CD4-positive, alpha-beta T cell treated with Interleukin-17A for 4 hours (primary cell): ENCODE measurements around the gene CNR2.
A peak's percentile ranks its signal among the peaks of the same experiment; 100 is the strongest.
"Not testable (repeated sequence)": the region's sequence is repeated elsewhere in the genome, so short reads cannot be mapped to it uniquely, and the experiment has no call there.

Experiments used
- DNase-seq: peaks from one replicate; pipeline ENCODE4 v3.0.0-alpha.2; 2020; ENCODE audit warnings: mixed read lengths

Gene CNR2

DNA sequence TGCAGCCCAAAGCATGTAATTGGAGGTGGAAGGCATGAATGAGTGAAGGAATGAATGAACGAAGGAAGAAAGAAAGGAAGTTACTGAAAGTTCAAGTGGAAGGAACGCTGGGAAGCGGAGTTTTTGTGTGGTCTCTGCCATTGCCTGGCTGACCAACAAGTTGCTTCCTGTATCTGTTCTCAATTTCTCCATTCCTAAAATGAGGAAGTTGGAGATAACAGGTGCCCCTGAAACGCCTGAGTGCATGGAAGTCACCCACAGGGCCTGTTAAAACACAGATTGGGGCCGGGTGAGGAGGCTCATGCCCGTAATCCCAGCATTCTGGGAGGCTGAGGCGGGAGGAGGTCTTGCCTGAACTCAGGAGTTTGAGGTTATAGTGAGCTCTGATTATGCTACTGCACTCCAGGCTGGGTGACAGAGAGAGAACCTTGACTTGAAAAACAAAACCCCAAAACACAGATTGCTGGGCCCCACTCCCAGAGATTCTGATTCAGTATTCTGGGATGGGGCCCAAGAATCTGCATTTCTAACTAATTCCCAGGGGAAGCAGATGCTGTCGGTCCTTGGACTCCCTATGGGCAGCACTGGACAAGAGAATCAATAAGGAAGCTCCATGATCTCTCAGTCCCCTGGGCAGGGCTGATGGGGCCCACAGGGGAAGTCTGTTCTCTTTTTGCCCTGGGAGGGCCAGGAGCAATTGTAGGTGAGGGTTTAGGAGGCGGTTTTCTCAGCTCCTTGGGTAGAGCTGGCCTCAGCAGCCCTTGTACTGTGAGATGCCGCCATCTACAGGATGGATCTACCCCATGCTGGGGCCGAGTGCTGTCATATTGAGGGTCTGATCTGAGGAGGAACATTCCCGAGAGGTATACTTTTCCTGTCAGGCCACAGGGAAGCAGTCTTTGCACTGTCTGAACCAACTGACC, 3.3 kb upstream of the CNR2 start:
- DNase-seq: peak; percentile 58

DNA sequence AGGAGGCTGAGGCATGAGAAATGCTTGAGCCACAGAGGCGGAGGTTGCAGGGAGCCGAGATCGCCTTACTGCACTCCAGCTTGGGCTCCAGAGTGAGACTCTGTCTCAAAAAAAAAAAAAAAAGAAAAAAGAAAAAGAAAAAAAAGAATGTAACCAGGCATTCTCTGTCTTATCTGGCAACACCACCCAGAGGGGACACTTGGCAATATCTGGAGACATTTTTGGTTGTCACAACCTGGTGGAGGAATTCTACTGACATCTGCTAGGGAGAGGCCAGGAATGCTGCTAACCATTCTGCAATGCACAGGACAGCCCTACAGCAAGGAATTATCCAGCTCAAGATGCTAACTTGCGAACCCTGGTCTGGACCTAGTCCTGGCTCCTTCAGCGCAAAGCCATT, 2.3 kb upstream of the CNR2 start:
- no peak for DNase-seq

DNA sequence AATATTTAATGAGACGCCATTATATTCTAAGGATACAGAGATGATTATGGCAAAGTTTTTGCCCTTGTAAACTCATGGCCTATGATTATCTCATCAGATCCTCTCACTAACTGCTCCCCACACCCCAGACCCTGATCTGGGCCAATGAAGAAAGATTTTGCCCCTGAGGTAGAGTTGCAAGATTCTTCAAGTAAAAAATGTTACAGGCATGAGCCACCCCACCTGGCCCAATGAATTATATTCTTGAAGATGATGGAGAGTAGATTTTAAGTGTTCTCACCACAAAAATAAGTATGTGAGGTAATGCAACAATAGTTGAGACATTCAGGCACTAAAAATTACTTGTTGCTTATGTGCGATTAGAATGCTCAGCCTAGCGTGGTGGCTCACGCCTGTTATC, 1.8 kb upstream of the CNR2 start:
- no peak for DNase-seq

DNA sequence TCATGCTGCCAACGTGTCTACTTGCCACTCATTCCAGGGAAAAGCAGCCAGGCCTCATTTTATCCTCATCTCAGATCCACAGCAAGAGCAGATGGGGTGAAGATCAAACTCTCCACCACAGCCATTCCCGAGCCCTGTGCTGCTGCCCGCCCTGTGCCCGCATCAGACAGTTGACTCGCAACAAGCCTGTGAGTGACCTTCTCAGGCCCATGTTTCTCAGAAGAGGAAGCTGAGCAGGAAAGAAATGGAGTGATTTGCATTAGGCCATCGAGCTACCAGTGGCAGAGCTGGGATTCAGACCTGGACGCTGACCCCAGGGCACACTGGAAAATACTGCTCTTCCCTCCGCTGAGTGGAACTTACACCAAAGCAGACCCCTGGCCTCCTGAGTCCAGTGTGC, 1.2 kb downstream of the CNR2 start:
- DNase-seq: no peak

DNA sequence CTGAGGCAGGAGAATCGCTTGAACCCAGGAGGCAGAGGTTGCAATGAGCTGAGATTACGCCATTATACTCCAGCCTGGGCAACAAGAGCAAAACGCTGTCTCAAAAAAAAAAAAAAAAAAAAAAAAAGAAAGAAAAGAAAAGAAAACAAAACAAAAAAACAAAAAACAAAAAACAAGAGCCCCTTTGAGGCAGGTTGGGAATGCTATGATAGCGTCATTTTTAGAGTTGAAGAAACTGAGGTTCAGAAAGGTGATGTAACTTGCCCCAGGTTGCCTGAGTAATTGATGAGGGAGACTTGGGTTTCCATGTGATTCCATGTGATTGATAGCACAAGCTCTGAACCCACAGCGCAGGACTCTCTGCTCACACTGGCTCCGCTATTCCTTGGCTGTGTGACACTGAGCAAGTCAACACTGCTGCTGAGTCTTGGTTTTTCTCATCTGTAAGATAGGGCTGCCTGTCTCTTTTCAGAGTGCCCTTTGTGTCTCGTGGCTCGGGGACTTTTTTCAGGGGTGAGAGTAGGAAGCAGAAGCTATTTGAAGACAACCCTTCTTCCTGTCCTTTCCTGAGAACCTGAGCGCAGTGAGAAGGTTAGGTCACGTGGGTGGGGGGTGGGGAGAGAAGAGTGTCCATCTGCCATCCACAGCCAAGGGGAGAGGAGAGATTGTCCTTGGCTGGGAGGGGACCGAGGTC, 2.5 kb downstream of the CNR2 start:
- no peak for DNase-seq

DNA sequence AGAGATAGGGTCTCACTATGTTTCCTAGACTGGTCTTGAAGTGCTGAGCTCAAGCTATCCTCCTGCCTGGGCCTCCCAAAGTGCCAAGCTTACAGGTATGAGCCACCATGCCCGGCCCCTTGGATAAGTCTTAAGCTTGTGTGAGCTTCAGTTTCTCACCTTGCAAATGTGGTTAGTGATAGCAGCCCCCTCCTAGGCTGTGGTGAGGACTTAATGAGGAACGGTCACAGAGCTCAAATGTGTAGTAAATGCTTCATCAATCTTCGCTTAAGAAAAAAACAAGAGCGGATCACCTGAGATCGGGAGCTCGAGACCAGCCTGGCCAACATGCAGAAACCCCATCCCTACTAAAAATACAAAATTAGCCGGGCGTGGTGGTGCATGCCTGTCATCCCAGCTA, 3.0 kb downstream of the CNR2 start:
- DNase-seq: no peak

DNA sequence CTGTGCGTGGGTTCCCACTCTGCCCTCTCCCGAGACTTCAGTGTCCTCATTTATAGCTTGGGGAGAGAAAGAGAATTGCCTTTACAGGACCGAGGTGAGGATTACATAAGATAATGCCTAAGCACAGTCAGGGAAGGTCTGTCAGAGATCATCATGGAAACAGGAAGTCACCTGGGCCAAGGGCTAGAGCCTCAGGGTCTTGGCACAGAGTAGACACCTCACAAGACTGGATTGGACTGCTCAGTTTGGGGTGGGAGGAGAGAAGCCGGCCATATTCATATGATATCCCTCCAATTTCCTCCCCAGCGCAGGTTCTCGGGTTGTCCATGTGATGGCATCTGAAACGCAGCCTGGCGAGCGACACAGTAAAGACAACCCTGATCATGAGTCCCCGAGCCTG, 3.8 kb downstream of the CNR2 start:
- DNase-seq: no peak

DNA sequence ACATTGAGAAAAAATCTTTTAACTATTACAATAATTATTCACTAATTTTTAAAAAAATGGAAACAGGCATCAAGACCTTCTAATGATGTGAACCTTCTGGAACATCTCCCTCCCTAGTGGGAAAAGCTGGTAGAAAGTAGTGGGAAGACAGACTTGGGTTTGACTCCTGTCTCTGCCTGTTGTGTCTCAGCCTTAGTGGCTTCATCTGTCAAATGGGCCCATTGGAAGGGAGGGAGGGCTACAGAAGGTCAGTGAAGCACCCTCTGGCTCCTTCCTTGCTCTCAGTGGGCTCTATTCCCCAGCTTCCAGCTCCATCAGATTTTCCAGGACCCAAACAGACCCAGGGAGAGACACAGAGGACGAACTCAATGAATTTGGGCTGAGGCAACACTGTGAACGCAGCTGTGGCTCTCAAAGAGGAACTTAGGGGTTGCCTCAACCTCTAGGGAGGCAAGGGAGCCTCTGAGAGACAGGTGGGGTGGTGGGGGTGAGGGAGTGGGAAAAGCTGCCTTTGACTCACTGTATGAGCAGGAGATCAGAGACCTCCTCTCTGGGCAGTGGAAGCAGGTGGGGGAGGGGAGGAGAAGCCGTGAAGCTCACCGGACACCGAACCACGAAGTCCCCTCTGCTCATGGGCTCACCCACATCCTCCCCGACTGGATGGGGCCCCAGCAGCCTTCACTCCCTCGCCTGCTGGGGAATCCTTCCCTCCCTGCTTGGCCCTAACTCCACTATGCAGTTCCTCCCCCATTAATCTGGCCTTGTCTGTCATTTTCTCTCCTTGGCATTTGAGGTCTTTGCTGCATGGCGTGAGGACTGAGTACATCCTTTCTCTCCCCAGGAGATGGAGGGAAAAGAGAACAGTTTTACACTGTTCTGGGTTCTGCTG, 4.5 kb downstream of the CNR2 start:
- peak; percentile 21 for DNase-seq

DNA sequence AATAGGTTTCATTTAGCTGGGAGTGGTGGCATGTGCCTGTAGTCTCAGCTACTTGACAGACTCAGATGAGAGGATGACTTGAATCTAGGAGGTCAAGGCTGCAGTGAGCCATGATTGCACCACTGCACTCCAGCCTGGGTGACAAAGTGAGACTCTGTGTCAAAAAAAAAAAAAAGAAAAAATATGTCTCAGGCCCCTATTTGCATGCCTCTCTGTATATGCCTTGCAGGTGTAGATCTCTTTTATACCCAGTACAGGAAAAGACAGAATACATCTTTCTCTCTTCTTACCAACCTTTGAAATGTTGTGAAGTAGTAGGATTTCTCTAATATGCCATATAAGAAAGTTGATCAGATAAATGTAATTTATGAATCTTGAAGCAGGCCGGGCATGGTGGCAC, 6.4 kb downstream of the CNR2 start:
- no peak for DNase-seq

DNA sequence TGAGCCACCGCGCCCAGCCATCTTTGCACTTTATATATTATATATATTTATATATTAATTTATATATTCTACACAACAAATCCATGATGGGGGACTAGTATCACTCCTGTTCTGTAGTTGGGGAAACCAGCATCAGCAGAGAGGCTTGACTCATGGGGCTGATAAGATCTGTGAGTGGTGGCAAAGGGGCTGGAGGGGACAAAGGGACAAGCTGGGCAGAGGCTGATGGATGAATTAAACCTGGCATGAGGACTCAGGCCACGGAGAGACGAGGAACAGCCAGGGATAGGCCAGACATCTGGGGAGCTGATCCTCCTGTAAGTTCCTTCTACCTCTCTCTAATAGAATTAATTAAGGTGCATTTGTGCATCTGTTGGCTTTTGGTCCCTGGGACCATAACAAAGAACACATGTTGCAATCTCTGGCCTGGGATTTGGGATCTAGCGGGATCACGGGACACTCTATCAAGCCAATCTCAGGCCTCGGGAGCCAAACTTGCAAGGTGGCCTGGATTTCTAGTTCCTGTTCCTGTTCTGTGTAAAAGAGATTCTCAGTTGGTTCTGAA, 7.6 kb downstream of the CNR2 start:
- no peak for DNase-seq

DNA sequence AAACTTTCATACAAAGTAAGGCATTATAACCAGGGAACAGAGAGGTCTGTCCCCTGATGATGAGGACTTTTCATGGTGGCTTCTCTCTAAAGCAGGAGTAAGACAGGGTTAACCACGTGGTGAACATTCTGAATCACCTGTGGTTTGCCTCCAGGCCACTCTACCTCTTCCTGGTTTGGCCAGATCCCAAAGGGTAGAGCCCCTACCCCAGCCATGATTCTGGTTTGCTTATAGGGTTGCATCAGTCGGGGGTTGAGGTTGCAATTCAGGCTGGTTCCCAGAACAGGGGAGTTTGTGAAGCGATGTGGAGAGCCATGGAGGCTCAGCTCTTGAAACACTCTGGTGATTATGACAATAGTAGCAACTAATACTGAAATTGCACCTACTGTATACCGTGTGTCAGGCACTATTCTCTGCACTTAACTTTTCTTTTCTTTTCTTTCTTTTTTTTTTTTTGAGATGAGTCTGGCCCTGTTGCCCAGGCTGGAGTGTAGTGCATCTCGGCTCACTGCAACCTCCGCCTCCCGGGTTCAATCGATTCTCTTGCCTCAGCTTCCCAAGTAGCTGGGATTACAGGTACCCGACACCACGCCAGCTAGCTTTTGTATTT, 8.3 kb downstream of the CNR2 start:
- DNase-seq: no peak

DNA sequence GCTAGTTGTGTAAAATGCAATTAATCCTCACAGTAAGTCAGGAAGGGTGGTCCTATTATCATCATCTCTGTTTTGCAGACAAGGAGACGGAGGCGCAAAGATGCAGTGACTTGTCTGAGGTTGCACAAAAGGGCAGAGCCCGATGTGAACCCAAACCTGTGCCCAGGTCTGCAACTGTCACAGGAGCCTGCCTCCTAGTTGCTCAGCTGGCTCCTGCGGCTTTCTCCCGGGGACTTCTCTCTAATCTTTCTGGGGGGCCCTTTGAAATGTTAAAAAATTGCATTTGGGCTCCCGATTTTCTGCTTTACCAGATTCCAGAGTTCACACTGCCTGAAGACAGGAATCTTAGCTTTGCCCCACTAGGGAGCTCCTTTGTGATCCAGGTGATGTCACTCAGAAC, 9.4 kb downstream of the CNR2 start:
- no peak for DNase-seq

DNA sequence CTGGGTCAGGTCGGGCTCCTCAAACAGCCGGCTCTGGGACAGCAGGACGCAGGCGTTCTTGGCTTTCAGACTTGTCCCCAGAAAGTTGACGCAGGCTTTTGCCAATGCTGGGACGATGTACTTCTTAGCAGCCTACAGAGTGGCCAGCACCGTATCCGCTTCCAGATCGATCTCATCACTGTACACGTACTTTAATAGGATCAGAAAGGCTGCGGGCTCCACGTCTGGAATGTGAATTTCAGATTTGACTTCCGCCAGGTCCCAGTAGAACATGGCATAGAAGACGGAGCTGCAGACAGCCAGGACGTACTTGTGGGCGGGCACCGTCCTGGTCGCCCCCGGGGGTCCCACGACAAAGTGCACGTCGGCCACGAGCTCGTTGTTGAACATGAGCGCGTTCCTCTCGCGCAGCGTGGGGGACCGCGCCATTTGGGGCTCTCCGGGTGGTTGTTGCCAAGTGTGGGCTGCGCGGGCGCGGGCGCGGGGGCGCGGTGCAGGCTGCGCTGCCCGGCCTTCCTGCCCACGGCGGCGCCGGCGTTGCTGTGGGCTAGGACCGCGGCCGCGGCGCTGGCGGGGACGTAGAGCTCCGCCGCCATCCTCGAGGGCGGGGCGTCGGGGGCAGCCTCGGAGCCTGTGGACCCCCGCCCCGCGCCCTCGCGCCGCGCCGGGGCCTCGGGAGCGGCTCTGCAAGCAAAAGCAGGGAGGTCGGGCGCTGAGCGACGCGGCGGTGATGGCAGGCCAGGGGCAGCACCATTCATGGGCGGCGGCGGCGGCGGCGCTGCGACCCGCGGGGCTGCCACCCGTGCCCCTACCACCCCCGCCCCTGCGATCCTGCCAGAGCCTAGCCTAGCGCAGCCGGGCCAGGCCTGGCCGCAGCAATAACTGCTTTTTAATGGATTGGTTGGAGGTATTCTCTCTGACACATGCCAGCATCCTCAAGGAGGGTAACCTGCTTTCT, 10.6 kb downstream of the CNR2 start:
- DNase-seq: no peak

DNA sequence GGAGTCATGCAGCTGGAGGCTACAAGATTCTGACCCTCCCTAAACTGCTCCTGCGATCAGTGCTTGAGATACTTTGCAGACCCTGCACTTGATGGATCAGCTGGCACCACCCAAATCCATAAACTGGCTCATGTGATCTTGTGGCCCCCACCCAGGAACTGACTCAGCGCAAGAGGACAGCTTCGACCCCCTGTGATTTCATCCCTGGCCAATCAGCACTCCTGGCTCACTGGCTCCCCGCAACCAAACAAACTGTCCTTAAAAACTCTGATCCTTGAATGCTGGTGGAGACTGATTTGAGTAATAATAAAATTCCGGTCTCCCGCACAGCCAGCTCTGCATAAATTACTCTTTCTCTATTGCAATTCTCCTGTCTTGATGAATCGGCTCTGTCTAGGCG, 13.1 kb downstream of the CNR2 start:
- DNase-seq: not testable (repeated sequence)

DNA sequence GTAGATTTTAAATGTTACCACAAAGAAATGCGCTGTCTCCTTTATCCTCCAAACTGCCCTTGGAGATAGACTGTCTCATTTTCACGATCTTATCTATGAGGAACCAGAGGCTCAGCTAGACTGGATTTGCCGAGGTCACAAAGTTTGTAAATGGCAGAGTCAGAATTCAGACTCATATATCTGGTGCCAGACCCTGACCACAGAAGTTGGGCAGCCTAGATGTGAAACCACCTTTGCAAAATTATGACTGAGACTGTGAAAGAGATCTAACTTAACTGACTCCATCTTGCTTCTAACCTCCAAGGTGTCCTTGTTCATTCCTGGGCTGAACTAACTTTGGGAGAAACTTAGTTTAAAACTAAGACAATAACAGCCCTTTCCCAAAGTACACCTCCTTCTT, 14.1 kb downstream of the CNR2 start:
- DNase-seq: no peak

DNA sequence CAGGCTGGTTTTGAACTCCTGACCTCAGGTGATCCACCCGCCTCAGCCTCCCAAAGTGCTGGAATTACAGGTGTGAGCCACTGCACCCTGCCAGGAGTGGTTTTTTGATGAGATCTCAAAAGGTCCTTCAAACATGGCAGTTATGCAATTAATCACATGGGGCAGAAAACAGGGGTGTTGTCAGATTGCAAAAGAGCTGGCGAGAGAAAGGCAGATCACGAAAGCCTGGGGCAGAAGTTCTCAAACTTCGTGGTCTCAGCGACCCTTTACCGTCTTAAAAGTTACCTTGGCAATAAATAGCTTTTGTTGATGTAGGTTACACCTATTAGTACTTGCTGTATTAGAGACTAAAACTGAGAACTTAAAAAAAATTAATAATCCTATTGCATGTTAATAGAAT, 16.1 kb downstream of the CNR2 start:
- DNase-seq: no peak

DNA sequence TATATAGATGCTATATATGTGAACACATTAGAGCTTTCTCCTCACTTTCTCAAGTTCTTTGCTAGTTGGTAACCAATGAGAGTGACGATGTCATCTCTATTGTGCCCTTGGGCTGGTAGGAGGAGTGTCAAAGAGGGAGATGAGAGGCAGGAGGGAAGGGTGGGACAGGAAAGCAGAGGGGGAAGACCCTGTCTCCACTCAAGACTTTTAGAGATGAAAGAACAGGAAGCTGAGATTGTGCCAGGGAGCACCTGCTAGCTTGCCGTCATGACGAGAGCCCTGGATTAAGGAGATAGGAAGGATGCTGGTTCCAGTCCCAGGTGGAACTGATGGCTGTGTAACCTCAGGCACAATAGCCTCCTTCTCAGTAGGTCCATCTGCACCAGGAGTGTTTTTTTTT, 16.7 kb downstream of the CNR2 start:
- DNase-seq: peak; percentile 10

DNA sequence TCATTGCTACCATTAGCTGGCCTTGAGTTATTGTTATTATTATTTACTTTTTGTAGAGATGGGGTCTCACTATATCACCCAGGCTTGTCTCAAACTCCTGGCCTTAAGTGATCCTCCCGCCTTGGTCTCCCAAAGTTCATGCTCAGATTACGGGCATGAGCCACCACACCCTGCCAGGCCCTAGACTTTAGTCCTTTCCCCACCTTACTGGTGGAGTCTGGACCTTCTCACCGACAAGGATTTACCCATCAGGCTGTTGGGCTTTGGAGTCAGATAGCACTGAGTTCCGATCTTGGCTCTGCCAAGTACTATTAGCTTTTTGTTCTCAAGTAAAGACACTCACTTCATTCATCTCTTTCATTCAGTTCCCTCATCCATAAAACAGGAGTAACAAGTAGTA, 17.2 kb downstream of the CNR2 start:
- DNase-seq: no peak

DNA sequence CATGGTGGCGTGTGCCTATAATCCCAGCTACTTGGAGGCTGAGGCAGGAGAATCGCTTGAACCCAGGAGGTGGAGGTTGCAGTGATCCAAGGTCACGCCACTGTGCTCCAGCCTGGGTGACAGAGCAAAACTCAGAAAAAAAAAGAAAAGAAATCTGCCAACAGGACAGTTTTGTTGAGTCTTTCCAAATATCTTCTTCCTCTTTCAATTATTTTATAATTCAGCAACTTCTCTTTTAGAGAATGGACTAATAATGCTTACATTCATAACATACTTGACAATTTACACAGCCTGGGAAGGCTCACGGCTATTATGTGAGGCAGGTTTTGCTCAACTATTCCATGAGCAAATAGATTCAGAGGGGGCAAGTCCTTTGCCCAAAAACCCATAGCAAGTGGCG, 18.1 kb downstream of the CNR2 start:
- no peak for DNase-seq

DNA sequence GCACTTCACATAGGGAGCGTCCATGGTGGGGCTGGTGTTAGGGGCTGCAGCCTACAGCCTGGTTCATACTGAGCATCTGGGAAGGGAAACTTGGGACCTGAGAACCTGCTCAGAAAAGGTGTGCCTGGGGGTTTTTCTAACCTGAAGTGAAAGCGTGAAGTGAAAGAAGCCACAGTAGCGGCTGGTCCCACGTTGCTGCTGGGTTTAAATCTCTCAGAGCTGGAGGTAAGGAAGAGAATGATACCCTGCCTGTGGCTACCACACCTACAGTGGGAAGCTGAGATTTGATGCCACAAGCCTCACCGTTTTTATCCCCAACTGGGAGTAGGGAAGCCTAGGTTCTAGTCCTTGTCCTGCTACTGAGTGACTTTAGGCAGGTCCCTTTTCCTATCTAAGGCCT, 24.1 kb downstream of the CNR2 start:
- no peak for DNase-seq

DNA sequence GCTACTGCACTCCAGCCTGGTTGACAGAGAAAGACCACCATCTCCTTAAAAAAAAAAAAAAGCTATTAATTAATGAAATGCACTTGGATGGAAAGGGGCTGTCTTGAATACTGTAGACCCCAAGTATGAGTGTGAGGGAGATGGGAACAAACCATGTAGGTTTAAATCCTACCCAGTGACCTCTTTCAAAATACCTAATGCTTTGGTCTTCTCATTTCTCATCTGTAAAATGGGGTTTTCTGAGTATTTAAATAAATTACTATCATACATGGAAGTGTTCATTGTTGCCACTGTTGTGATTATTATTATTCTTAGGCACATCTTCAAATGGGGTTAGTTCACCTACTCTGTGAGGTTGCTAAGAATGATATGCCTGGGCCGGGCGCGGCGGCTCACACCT, 27.9 kb downstream of the CNR2 start:
- no peak for DNase-seq
